ENCODE data around the gene COPA.

The COPA gene

DNA sequence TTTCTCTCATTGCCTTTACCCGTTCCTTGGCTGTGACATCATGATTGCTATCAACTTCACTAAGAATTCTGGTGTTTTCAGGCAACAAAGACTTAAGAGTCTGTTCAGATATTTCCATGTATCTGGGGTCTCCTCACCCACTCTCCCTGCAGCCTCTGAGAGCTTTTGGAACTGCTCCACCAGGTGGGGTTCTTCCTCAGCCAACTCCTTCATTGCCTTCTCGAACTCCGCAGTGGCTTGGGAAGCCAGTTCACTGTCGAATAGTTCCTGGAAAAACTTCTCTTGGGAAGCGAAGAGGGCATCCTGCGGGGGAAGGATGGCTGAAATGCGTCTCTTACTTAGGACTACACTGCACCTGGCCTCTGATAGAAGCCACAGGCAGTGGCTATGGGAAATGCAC, 60.2 kb downstream of the COPA start:
- DNase-seq (ENCODE audit: low read depth), result no peak
- TF ChIP-seq, protein P1, sequence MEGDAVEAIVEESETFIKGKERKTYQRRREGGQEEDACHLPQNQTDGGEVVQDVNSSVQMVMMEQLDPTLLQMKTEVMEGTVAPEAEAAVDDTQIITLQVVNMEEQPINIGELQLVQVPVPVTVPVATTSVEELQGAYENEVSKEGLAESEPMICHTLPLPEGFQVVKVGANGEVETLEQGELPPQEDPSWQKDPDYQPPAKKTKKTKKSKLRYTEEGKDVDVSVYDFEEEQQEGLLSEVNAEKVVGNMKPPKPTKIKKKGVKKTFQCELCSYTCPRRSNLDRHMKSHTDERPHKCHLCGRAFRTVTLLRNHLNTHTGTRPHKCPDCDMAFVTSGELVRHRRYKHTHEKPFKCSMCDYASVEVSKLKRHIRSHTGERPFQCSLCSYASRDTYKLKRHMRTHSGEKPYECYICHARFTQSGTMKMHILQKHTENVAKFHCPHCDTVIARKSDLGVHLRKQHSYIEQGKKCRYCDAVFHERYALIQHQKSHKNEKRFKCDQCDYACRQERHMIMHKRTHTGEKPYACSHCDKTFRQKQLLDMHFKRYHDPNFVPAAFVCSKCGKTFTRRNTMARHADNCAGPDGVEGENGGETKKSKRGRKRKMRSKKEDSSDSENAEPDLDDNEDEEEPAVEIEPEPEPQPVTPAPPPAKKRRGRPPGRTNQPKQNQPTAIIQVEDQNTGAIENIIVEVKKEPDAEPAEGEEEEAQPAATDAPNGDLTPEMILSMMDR (IDR thresholded peaks at IDR 0.05; ENCODE audit: control insufficient read depth, insufficient read depth, low read depth, low read length, missing control alignments), result no peak
- no peak overlapping the region for H3K4me3 ChIP-seq (ENCODE audit: control insufficient read depth, low read depth, low read length)

DNA sequence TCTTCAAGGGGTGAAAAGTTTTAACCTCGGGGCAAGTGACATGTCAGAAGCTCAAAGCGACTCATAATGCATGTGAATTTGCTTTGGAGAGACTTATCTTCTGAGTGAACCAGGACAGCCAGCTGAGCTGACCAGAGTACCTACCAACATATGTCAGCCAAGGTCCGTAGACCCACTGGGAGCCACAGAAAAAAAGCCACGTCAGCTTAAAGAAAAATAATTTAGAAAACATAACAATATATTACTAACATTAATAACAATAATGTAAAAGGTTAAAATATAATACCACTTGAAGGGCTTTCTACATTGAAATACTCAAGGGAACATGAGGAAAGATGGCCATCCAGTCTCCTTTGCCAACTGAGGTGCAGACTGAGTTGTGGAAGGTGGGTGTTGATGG, 65.1 kb downstream of the COPA start:
- no peak for DNase-seq (ENCODE audit: low read depth)
- H3K4me3 ChIP-seq (ENCODE audit: control insufficient read depth, low read depth, low read length), result no peak overlapping the region
- TF ChIP-seq, protein P1 (IDR thresholded peaks at IDR 0.05; ENCODE audit: control insufficient read depth, insufficient read depth, low read depth, low read length, missing control alignments), result no peak

DNA sequence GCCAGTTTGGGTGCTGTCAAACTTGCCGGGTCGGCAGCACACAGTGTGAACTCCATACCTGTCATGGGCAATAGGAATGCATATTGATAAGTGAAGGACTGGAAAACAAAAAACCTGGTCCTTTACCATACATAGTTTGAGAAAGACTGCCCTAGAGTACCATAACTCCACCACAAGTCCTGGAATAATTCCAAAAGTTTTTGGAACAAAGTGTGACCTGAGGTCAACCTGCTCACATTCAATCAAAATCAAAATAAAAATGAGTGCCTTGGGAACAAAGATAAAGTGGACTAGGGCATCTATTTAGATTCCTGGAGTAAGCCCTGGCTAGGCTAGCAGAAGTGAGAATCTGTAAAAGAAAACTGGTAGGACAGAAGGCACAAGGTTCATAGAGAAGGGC, 65.7 kb downstream of the COPA start:
- TF ChIP-seq, protein P1 (IDR thresholded peaks at IDR 0.05; ENCODE audit: control insufficient read depth, insufficient read depth, low read depth, low read length, missing control alignments), result no peak
- no peak for DNase-seq (ENCODE audit: low read depth)

DNA sequence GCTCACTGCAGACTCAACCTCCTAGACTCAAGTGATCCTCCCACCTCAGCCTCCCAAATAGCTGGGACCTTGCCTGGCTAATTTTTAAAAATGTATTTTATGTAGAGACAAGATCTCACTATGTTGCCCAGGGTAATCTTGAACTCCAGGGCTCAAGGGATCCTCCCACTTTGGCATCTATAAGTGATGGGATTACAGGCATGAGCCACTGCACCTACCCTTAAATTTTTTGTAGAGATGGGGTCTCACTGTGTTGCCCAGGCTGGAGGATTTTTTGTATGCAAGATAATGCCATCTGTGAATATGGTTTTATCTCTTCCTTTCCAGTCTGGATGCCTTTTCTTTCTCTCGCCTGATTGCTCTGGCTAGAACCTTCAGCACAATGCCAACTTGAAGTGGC, 72.0 kb downstream of the COPA start:
- H3K4me3 ChIP-seq (ENCODE audit: control insufficient read depth, low read depth, low read length), result no peak overlapping the region
- TF ChIP-seq, protein P1 (IDR thresholded peaks at IDR 0.05; ENCODE audit: control insufficient read depth, insufficient read depth, low read depth, low read length, missing control alignments), result no peak
- DNase-seq (ENCODE audit: low read depth), result no peak

More for the DNA sequence above, 65.7 kb downstream of the COPA start:
- no peak overlapping the region for H3K4me3 ChIP-seq (ENCODE audit: control insufficient read depth, low read depth, low read length)

DNA sequence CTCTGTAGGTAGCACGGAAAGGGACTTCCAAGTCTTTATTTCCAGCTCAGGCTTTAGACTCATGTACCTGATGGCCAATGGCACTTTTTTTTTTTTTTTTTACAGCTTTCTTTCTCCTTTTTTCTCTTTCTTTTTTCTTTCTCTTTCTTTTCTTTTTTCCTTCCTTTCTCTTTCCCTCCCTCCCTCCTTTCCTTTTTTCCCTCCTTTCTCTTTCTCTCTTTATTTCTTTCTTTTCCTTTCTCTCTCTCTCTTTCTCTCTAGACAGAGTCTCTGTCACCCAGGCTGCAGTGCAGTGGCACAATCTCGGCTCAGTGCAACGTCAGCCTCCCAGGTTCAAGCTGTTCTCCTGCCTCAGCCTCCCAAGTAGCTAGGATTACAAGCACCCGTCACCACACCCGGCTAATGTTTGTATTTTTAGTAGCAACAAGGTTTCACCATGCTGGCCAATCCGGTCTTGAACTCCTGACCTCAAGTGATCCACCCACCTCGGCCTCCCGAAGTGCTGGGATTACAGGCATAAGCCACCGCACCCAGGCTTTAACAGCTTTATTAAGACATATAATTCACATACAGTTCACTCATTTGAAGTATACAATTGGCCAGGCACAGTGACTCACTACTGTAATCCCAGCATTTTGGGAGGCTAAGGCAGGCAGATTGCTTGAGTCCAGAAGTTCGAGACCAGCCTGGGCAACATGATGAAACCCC, 75.6 kb downstream of the COPA start:
- H3K4me3 ChIP-seq (ENCODE audit: control insufficient read depth, low read depth, low read length), result no peak overlapping the region
- DNase-seq (ENCODE audit: low read depth), result no peak
- TF ChIP-seq, protein P1 (IDR thresholded peaks at IDR 0.05; ENCODE audit: control insufficient read depth, insufficient read depth, low read depth, low read length, missing control alignments), result no peak

DNA sequence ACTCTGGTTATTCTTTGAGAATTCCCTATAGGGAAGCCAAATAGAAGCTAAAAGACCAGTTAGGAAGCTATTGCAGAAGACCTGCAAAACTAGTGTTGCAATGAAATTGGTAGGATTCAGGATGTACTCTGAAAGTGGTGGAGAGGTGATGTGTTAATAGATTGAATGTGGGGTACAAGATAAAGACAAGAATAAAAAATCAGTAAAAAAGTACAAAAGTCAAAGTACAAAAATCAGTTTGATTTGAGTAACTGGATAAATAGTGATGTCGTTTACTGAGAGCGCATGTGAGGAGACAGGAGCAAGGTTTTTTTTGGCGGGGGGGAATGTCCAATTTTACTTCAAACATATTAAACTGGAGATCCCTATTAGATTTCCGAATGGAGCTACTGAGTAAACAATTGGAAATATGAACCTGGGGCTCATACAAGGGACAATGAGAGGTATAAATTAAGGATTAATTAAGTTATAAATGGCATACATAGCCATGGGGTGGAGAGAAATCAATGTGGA, 78.2 kb downstream of the COPA start:
- DNase-seq (ENCODE audit: low read depth), result no peak
- TF ChIP-seq, protein P1 (IDR thresholded peaks at IDR 0.05; ENCODE audit: control insufficient read depth, insufficient read depth, low read depth, low read length, missing control alignments), result no peak
- no peak overlapping the region for H3K4me3 ChIP-seq (ENCODE audit: control insufficient read depth, low read depth, low read length)

All from AG09309 (cell line).